Activated naive CD8-positive, alpha-beta T cell treated with anti-CD3 and anti-CD28 coated beads, Interleukin-2, amount 10 ng/mL, durations not matched to agents 7 days and 5 days (primary cell): ENCODE results near the gene ZBTB16. TPM values are rescaled to one million over a fixed set of nuclear protein-coding genes. Genes with fewer than 3 reads are reported as not detected.

Experiments
- ATAC-seq: fragments of 150-1000 bp; cut with Tn5 transposase; one replicate; pipeline ENCODE4 v1.10.0; 2021; ENCODE audit warnings: low read depth, moderate library complexity
- POLR2A ChIA-PET: fragments of 350-600 bp; sonication (Branson Sonifier 250); formaldehyde crosslinking; loops from one replicate; lab custom pipeline; 2021; ENCODE audit warnings: antibody characterized with exemption; lab: Charles Lee
- DNase-seq: peaks from one replicate; pipeline ENCODE4 v3.0.0; 2021
- H3K27ac Mint-ChIP-seq: one replicate; pipeline ENCODE4 v1.8.0; 2022; ENCODE audit warnings: mild to moderate bottlenecking, mixed read lengths
- H3K27me3 Mint-ChIP-seq: one replicate; pipeline ENCODE4 v1.8.0; 2022; ENCODE audit warnings: mild to moderate bottlenecking, moderate library complexity, mixed read lengths
- H3K36me3 Mint-ChIP-seq: one replicate; pipeline ENCODE4 v1.8.0; 2021; ENCODE audit warnings: mild to moderate bottlenecking, mixed read lengths
- H3K4me1 Mint-ChIP-seq: one replicate; pipeline ENCODE4 v1.8.0; 2021; ENCODE audit warnings: mixed read lengths
- H3K4me3 Mint-ChIP-seq: one replicate; pipeline ENCODE4 v1.8.0; 2022; ENCODE audit warnings: mild to moderate bottlenecking, moderate library complexity, mixed read lengths
- H3K9me3 Mint-ChIP-seq: one replicate; pipeline ENCODE4 v1.8.0; 2021; ENCODE audit warnings: mixed read lengths
- total RNA-seq, 2 experiments: library from RNA; stranded (reverse); gene quantifications; one replicate each; pipeline ENCODE4 v1.2.3, GENCODE V29; 2021

Gene ZBTB16, protein sequence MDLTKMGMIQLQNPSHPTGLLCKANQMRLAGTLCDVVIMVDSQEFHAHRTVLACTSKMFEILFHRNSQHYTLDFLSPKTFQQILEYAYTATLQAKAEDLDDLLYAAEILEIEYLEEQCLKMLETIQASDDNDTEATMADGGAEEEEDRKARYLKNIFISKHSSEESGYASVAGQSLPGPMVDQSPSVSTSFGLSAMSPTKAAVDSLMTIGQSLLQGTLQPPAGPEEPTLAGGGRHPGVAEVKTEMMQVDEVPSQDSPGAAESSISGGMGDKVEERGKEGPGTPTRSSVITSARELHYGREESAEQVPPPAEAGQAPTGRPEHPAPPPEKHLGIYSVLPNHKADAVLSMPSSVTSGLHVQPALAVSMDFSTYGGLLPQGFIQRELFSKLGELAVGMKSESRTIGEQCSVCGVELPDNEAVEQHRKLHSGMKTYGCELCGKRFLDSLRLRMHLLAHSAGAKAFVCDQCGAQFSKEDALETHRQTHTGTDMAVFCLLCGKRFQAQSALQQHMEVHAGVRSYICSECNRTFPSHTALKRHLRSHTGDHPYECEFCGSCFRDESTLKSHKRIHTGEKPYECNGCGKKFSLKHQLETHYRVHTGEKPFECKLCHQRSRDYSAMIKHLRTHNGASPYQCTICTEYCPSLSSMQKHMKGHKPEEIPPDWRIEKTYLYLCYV
- total RNA-seq = 10 to 100 TPM; 13.1 to 14.6 TPM

DNA sequence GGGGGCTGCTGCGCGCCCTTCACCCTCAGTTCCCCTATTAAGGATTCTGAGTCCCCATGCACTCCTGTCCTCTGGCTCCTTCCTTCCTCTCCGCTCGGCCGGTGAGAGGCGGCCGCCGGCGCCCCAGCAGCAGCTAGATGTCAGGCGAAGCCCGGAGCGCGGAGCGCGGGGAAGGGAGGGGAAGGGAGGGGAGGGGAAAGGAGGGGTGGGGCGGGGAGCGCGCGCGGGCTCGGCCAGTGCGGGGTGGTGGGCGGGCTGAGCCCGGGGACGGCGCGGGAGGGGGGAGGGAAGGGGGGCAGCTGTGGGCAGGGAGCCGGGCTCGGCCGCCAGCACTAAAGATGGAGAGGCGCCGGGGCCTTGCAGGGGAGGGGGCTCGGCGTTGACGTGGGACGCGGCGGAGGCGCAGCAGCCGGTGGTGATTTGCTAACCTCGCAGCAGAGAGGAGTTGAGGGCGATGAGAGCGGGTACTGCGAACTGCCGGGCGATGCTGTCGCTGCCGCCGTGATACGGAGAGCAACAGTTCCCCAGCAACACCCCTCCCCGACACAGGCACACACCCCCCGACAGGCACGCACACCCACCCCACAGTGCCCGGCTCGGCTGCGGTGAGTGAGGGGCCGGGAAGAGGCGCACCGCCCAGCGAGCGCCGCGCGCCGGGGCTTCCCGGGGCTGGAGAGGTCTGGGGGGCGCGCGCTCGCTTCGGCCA is at the start of gene ZBTB16:
ZBTB16 (plus strand) TSS at position 434 of the 706 bp plus-strand sequence. CDS start 3,590 bp downstream, outside the sequence.
- Mint-ChIP-seq H3K36me3 (no peaks in the 10 kb centered on the region), H3K4me1 (peaks cover 12% of the 10 kb centered on the region), H3K9me3 (no peaks in the 10 kb centered on the region), H3K27me3 (peaks cover 61% of the 10 kb centered on the region), H3K27ac (peak within 1 kb of the TSS; percentile 82), H3K4me3 (peak within 1 kb of the TSS; percentile 92)
- peak; percentile 69 for DNase-seq
- POLR2A ChIA-PET = interaction anchor here (0.8 to 2.7 kb wide), 8 partner anchors 10 to 166 kb away, joined by 3 to 33 read pairs (median 4); no protein-coding TSS in a partner anchor
- peak; percentile 55 for ATAC-seq

DNA sequence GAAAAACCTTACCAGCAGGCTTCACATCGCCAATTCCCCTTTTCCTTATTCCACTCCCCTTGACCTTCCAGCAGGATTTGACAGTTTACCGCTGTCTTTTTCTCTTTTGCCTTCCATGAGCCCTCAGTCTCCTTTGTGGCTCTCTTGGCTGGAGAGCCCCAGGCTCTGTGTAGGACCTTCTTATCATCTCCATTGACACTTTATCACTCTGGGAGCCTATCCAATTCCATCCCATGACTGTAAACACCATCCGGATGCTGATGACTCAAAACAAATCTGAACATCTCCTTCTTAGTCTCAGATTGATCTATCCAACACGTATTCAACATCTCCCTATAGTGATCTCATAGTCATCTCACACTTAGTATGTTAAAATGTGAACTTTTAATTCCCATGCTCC is 48.6 kb upstream of the ZBTB16 start:
- Mint-ChIP-seq H3K9me3 (no peaks in the 10 kb centered on the region), H3K27me3 (peaks cover 17% of the 10 kb centered on the region), H3K36me3 (no peaks in the 10 kb centered on the region), H3K4me3 (no peak overlapping the region), H3K27ac (no peak overlapping the region), H3K4me1 (peaks cover 9% of the 10 kb centered on the region)
- POLR2A ChIA-PET = no interaction called here
- no peak for ATAC-seq
- DNase-seq = no peak

- peaks cover 9% of the 10 kb centered on the region for H3K4me1 Mint-ChIP-seq
- H3K36me3 Mint-ChIP-seq = no peaks in the 10 kb centered on the region
- H3K27me3 Mint-ChIP-seq = peaks cover 17% of the 10 kb centered on the region
- H3K4me3 Mint-ChIP-seq = no peak overlapping the region
- no peaks in the 10 kb centered on the region for H3K9me3 Mint-ChIP-seq
- ATAC-seq (no peak), DNase-seq (no peak)
- H3K27ac Mint-ChIP-seq = no peak overlapping the region
- POLR2A ChIA-PET = no interaction called here
Observed at GRCh38 chr11:114011443-114011842, 48.1 kb upstream of the ZBTB16 start.

DNA sequence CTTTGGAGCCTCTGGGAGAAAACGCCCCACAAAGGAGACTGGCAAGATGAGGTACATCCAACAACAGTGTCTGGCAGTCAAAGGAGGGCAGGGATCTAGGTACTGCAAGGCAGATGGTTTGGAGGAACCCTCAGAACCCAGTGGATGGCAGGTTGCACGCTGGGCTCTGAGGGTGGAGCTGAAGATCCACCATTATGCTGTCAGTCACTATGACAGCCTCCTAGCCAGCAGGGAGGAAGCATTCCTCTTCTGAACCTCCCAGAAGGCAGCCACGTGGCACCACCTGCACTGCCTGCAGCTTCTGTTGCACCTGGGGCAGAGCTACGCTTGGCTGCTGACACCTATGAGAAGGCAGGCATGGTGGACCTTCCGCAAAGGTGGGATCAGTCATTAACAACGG is 44.4 kb upstream of the ZBTB16 start:
- Mint-ChIP-seq H3K27me3 (peaks cover 12% of the 10 kb centered on the region), H3K27ac (no peak overlapping the region), H3K9me3 (no peaks in the 10 kb centered on the region), H3K36me3 (no peaks in the 10 kb centered on the region), H3K4me1 (no peaks in the 10 kb centered on the region), H3K4me3 (no peak overlapping the region)
- POLR2A ChIA-PET = no interaction called here
- DNase-seq = no peak
- no peak for ATAC-seq

DNA sequence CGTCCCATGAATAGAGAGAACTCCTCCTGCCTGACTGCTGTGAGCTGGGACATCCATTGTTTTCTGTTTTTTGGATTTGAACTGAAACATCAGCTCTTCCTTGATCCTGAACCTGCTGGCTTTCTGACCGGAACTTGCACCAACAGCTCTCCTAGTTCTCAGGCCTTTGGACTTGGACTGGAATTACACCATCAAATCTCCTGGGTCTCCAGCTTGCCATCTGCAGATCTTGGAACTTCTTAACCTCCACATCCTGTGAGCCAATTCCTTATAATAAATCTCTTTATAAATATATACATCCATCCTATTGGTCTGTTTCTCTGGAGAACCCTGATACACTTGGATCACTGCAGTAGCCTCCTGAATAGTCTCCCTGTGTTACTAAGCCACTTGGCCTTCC is 42.5 kb upstream of the ZBTB16 start:
- H3K27me3 Mint-ChIP-seq = peaks cover 6% of the 10 kb centered on the region
- POLR2A ChIA-PET = no interaction called here
- no peaks in the 10 kb centered on the region for H3K9me3 Mint-ChIP-seq
- ATAC-seq (no peak), DNase-seq (no peak)
- no peaks in the 10 kb centered on the region for H3K36me3 Mint-ChIP-seq
- no peaks in the 10 kb centered on the region for H3K4me1 Mint-ChIP-seq
- H3K27ac Mint-ChIP-seq = no peak overlapping the region
- no peak overlapping the region for H3K4me3 Mint-ChIP-seq

DNA sequence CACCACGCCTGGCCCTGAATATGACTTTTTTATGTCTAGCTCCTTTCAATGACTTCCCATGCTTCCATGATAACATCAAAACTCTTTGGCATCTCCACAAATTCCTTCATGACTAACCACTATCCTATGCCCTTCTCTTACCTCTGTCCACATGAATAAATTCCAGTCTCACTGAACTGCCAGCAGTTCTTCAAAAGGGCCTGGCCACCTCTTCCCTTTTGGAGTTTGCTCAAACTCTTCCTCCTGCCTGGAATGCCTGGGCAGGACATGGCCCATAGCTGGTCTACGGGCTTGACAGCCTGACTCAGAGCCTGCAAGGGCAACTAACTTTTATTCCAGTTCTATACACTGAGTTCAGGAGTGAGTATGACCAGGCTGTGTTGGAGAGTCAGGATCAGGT is 41.8 kb upstream of the ZBTB16 start:
- Mint-ChIP-seq H3K4me1 (no peaks in the 10 kb centered on the region), H3K4me3 (no peak overlapping the region), H3K27me3 (peaks cover 6% of the 10 kb centered on the region), H3K27ac (no peak overlapping the region), H3K36me3 (no peaks in the 10 kb centered on the region), H3K9me3 (no peaks in the 10 kb centered on the region)
- POLR2A ChIA-PET = no interaction called here
- ATAC-seq (no peak), DNase-seq (no peak)

DNA sequence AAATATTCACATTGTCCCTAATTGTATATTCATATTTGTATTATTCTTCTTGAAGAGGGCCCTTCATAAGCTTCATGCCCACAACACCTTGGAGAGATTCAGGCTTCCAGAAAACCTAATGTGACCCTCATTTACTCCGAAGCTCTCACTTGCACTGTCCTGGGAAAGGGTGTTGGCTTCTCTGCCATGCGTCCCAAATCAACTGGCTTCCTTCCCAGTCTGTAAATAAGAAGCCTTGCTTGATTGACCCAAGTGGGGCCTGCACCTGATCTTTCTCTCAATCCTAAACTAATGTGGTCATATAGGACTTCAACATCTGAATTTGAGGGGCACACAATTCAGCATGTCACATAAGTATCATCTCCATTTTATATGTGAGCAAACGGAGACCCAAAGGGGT is 40.5 kb upstream of the ZBTB16 start:
- H3K9me3 Mint-ChIP-seq = no peaks in the 10 kb centered on the region
- H3K4me3 Mint-ChIP-seq = no peak overlapping the region
- H3K4me1 Mint-ChIP-seq = no peaks in the 10 kb centered on the region
- H3K36me3 Mint-ChIP-seq = no peaks in the 10 kb centered on the region
- H3K27me3 Mint-ChIP-seq = peaks cover 4% of the 10 kb centered on the region
- DNase-seq = no peak
- POLR2A ChIA-PET = interaction anchor here (0.7 kb wide), 1 partner anchor 930 kb away, joined by 3 read pairs; no protein-coding TSS in a partner anchor
- H3K27ac Mint-ChIP-seq = no peak overlapping the region
- ATAC-seq = no peak

- H3K9me3 Mint-ChIP-seq = no peaks in the 10 kb centered on the region
- no peak for DNase-seq
- no peaks in the 10 kb centered on the region for H3K4me1 Mint-ChIP-seq
- H3K27ac Mint-ChIP-seq = no peak overlapping the region
- peaks cover 4% of the 10 kb centered on the region for H3K27me3 Mint-ChIP-seq
- POLR2A ChIA-PET = no interaction called here
- H3K4me3 Mint-ChIP-seq = no peak overlapping the region
- ATAC-seq = no peak
- no peaks in the 10 kb centered on the region for H3K36me3 Mint-ChIP-seq
Observed at GRCh38 chr11:114019574-114019973, 39.9 kb upstream of the ZBTB16 start.

GRCh38 chr11:114025329-114025907 is 34.1 kb upstream of the ZBTB16 start:
- no peak for ATAC-seq
- H3K4me3 Mint-ChIP-seq = no peak overlapping the region
- H3K27me3 Mint-ChIP-seq = peaks cover 20% of the 10 kb centered on the region
- H3K9me3 Mint-ChIP-seq = no peaks in the 10 kb centered on the region
- DNase-seq = no peak
- H3K36me3 Mint-ChIP-seq = no peaks in the 10 kb centered on the region
- no peak overlapping the region for H3K27ac Mint-ChIP-seq
- POLR2A ChIA-PET = no interaction called here
- peaks cover 9% of the 10 kb centered on the region for H3K4me1 Mint-ChIP-seq

DNA sequence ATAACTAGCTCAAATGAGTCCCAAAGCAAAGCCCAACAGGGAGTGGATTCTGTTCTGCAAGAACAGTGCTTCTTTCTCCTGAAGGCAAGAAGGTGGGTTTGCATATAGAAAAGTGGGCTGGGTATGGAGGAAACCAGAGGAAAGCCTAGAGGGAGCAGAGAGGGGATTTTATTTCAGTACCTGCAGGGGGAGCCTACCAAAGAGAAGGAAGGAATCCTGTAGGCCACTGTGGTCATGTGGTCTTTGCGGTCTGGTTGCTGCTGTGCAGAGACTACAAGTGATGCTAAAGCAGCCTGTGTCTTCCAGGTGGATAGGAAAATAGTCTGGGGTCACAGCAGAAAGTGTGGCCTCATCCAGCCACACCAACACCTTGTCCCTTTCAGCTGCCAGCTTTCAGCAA is 33.2 kb upstream of the ZBTB16 start:
- H3K36me3 Mint-ChIP-seq = no peaks in the 10 kb centered on the region
- DNase-seq (peak; percentile 47), ATAC-seq (peak; percentile 76)
- no peak overlapping the region for H3K27ac Mint-ChIP-seq
- no peaks in the 10 kb centered on the region for H3K9me3 Mint-ChIP-seq
- peaks cover 25% of the 10 kb centered on the region for H3K27me3 Mint-ChIP-seq
- POLR2A ChIA-PET = no interaction called here
- H3K4me3 Mint-ChIP-seq = no peak overlapping the region
- H3K4me1 Mint-ChIP-seq = peaks cover 9% of the 10 kb centered on the region

DNA sequence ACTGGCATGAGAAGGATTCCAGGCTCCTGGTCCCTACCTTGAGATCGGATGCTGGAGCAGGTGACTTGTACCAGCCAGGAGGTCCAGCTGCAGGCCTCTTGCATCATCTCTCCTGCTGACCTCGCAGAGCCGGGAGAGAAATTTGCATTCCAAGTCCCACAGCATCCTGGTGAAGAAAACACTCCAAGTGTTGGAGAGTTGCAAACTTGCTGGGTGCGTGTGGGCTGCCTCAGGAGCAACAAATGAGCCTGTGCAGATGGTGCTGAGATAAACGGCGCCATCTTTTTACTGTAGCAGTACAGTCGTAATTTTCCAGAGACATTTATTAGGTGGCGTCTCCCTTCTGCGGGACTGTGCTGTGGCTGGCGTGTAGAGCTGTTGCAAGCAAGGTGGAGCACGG is 32.1 kb upstream of the ZBTB16 start:
- Mint-ChIP-seq H3K27ac (no peak overlapping the region), H3K4me1 (peaks cover 9% of the 10 kb centered on the region), H3K9me3 (no peaks in the 10 kb centered on the region), H3K36me3 (no peaks in the 10 kb centered on the region), H3K27me3 (peaks cover 23% of the 10 kb centered on the region), H3K4me3 (no peak overlapping the region)
- no peak for ATAC-seq
- POLR2A ChIA-PET = interaction anchor here (1.2 kb wide), 1 partner anchor 11 kb away, joined by 3 read pairs; no protein-coding TSS in a partner anchor
- no peak for DNase-seq

DNA sequence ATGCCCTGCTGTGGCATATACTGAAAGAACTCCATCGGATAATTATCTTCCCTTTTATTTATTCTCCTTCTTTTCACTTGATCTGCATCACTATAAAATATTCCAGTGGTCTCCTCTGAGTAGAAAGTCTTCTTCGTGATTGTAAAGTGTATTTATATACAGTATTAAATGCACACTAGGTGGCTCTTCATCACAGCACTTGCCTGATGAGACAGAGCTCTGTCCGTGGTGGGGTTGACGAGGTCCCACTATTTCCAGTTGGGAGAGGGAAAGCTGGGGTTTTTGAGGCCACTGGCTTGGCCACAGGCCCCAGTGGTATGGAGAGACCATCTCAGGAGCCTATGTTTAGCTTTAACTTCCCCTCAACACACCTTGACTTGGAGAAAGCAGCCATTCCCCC is 31.6 kb upstream of the ZBTB16 start:
- no peaks in the 10 kb centered on the region for H3K36me3 Mint-ChIP-seq
- H3K4me3 Mint-ChIP-seq = no peak overlapping the region
- peaks cover 25% of the 10 kb centered on the region for H3K27me3 Mint-ChIP-seq
- DNase-seq = no peak
- POLR2A ChIA-PET = interaction anchor here (1.2 kb wide), 1 partner anchor 10 kb away, joined by 3 read pairs; no protein-coding TSS in a partner anchor
- ATAC-seq = no peak
- H3K4me1 Mint-ChIP-seq = peaks cover 9% of the 10 kb centered on the region
- H3K27ac Mint-ChIP-seq = no peak overlapping the region
- H3K9me3 Mint-ChIP-seq = no peaks in the 10 kb centered on the region
